ENCODE results near the gene SCP2.

Gene SCP2

DNA sequence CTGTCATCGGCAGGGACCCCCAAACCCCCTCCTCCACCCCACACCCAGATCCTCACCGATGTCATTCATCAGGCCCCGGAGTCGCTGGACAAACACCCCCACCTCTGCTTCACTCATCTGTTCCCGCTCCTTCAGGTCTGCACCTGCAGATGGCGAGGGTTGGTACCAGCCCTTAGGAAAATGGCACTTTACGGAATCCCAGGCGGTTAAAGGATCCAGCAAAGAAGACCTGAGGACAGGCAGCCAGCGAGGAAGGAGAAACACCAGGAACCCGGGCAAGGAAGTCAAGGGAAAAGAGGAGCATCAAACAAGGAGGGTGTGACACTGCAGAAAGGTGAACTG, 19.3 kb upstream of the SCP2 start:
- TF ChIP-seq, protein P1, sequence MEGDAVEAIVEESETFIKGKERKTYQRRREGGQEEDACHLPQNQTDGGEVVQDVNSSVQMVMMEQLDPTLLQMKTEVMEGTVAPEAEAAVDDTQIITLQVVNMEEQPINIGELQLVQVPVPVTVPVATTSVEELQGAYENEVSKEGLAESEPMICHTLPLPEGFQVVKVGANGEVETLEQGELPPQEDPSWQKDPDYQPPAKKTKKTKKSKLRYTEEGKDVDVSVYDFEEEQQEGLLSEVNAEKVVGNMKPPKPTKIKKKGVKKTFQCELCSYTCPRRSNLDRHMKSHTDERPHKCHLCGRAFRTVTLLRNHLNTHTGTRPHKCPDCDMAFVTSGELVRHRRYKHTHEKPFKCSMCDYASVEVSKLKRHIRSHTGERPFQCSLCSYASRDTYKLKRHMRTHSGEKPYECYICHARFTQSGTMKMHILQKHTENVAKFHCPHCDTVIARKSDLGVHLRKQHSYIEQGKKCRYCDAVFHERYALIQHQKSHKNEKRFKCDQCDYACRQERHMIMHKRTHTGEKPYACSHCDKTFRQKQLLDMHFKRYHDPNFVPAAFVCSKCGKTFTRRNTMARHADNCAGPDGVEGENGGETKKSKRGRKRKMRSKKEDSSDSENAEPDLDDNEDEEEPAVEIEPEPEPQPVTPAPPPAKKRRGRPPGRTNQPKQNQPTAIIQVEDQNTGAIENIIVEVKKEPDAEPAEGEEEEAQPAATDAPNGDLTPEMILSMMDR (IDR thresholded peaks at IDR 0.05; ENCODE audit: borderline replicate concordance, control extremely low read depth, extremely low read depth, insufficient read depth, missing control alignments) = no peak
- in situ Hi-C loops (cut with MboI; ENCODE audit: low sequenced_read_pairs, unreplicated experiment) = loop anchor here (25.0 kb wide), 1 partner anchor 280 kb away; the partner anchor contains the start of gene CPT2
- no peak for DNase-seq (ENCODE audit: low spot score)

DNA sequence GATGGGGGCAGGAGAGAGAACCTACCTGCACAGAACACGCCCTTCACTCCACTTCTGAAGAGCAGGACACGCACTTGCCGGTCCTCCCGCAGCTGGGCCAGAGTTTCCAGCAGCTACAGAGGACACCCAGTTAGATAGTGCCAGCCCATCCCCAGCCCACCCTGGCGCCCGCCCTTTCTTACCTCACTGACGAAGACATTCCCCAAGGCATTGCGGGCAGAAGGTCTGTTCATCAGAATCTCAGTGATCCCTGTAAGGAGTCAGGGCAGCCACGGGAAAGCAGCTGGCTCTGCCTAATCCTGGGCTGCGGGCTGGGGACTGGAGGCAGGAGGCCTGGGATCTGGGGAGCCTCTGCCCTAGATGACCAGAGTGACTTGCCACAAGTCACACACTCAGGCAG, 15.5 kb upstream of the SCP2 start:
- in situ Hi-C loops (cut with MboI; ENCODE audit: low sequenced_read_pairs, unreplicated experiment) = loop anchor here (25.0 kb wide), 1 partner anchor 276 kb away; the partner anchor contains the start of gene CPT2
- DNase-seq (ENCODE audit: low spot score) = no peak
- TF ChIP-seq, protein P1 (IDR thresholded peaks at IDR 0.05; ENCODE audit: borderline replicate concordance, control extremely low read depth, extremely low read depth, insufficient read depth, missing control alignments) = no peak

DNA sequence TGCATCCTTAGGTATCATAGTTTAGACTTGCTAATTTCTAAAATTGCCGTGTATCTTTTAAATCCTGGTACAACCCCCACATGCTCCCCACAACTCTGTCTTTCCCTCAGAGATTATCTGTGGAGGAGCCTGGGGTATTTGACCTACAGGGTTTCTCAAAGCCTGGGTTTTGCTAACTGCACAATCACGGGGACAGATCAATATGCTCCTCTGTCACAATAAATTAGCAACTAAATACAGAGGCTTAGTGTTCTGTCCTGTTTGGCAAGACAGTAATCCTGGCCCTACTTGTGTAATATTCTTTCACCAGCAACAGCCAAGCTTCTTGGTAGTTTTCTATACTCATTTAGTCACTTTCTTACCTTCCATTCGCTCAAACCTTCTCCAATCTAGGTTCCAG, 14.1 kb upstream of the SCP2 start:
- DNase-seq (ENCODE audit: low spot score) = no peak
- TF ChIP-seq, protein P1 (IDR thresholded peaks at IDR 0.05; ENCODE audit: borderline replicate concordance, control extremely low read depth, extremely low read depth, insufficient read depth, missing control alignments) = no peak
- in situ Hi-C loops (cut with MboI; ENCODE audit: low sequenced_read_pairs, unreplicated experiment) = loop anchor here (25.0 kb wide), 1 partner anchor 274 kb away; the partner anchor contains the start of gene CPT2

DNA sequence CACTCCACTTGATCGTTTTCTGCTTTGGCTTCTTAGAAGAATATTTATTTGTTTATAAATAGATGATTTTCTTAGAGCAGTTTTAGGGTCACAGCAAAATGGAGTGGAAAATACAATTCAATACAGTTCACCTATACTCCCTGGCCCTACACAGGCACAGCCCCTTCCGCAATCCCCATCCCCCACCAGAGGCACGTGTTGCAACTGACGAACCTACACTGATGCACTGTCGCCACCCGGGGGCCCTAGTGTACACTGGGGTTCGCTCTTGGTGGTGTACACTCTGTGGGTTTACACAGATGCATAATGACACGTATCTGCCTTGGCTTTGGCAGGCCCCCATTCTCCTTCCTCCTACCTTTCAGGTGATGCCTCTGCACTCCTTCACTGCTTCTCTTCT, 13.5 kb upstream of the SCP2 start:
- in situ Hi-C loops (cut with MboI; ENCODE audit: low sequenced_read_pairs, unreplicated experiment) = loop anchor here (25.0 kb wide), 1 partner anchor 274 kb away; the partner anchor contains the start of gene CPT2
- DNase-seq (ENCODE audit: low spot score) = no peak
- TF ChIP-seq, protein P1 (IDR thresholded peaks at IDR 0.05; ENCODE audit: borderline replicate concordance, control extremely low read depth, extremely low read depth, insufficient read depth, missing control alignments) = no peak

DNA sequence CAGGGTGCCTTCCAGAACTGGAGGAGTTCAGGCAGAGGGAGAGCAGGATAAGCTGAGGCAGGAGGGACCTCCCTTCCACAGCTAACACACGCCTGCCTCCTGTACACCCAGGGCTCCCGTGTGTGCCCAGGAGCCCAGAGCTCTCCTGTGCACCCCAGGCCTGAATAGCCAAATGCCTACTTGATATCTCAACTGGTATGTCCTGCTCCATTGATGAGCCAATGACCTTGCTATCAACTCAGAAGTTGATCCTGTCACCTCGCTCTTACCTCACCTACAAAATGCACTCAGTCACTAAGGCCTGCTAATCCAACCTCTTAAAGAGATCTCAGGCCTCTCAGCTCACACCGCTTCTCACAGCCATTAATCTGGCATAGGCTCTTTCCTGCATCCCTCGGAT, 12.6 kb upstream of the SCP2 start:
- in situ Hi-C loops (cut with MboI; ENCODE audit: low sequenced_read_pairs, unreplicated experiment) = loop anchor here (25.0 kb wide), 1 partner anchor 273 kb away; the partner anchor contains the start of gene CPT2
- TF ChIP-seq, protein P1 (IDR thresholded peaks at IDR 0.05; ENCODE audit: borderline replicate concordance, control extremely low read depth, extremely low read depth, insufficient read depth, missing control alignments) = no peak
- DNase-seq (ENCODE audit: low spot score) = no peak

DNA sequence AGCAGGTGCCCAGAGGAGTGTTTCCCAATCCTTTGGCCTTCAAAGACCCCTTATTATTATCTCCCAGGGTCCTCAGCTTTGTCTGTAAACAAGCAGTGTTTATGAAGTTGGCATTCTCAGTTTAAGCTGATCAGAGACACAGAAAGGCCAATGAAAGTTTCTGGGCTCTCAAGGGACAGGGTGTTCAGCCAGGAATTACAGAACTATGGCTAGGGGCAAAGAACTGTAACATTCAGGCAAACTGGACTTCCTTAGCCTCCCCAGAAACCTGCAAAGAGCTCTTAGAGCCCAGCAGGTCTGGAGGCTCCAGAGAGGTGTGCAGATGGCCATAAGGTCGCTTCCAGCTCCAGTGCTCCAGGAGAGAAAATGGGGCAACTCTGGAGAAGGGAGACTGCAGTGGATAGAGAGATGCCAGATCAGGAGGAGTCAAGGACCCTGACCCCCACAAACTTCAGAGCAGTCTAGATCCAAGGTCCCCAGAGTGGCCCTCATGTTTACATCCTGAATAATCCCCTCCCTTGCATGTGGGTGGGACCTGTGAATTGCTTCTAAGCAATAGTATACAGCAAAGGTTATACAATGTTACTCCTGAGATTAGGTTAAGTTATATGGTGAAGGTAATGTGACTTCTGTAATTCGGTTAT, 11.7 kb upstream of the SCP2 start:
- DNase-seq (ENCODE audit: low spot score) = no peak
- in situ Hi-C loops (cut with MboI; ENCODE audit: low sequenced_read_pairs, unreplicated experiment) = loop anchor here (25.0 kb wide), 1 partner anchor 272 kb away; the partner anchor contains the start of gene CPT2
- TF ChIP-seq, protein P1 (IDR thresholded peaks at IDR 0.05; ENCODE audit: borderline replicate concordance, control extremely low read depth, extremely low read depth, insufficient read depth, missing control alignments) = no peak
